Measurements from ENCODE around the gene CCDC71. TPM values are rescaled to one million over a fixed set of nuclear protein-coding genes. Genes with fewer than 3 reads are reported as not detected.

Gene CCDC71
- polyA plus RNA-seq, 3 donors = 1.0 to 11.2 (median 1.2) TPM

- Mint-ChIP-seq H3K4me1 (peaks cover 31% of the 10 kb centered on the region), H3K36me3 (peaks cover 15 to 34% of the 10 kb centered on the region in 2 donors), H3K27me3 (ENCODE audit: low read depth in 3 of 3) (peaks cover 0 to 9% (median under 1%) of the 10 kb centered on the region in 3 donors), H3K4me3 (peak overlapping the region; percentile 78 to 86), H3K27ac (peak overlapping the region in 5 of 7 donors; percentile 88 to 96 (median 91)), H3K9me3 (peaks cover 0 to 17% (median 7%) of the 10 kb centered on the region in 7 donors)
- H3K79me2 ChIP-seq (ENCODE audit: insufficient read depth, low read length) = peaks cover 33% of the 10 kb centered on the region
- no peak for TF ChIP-seq CTCF (IDR thresholded peaks at IDR 0.05)
- H3K27me3 ChIP-seq (ENCODE audit: control insufficient read depth in 2 of 2, insufficient read depth in 2 of 2, low read length in 2 of 2) = no peaks in the 10 kb centered on the region
- peak overlapping the region; percentile 99 for H2AFZ ChIP-seq (ENCODE audit: insufficient read depth, low read depth, low read length, poor library complexity, severe bottlenecking)
- peak overlapping the region; percentile 80 for H3K4me2 ChIP-seq (replicated peaks; ENCODE audit: extremely low read depth, low read length, poor library complexity, severe bottlenecking)
- 100% methylated on average over 2 of the region's 6 CpGs for WGBS (ENCODE audit: insufficient coverage)
- H3K4me3 ChIP-seq (replicated peaks in 1 of 3; ENCODE audit: low read depth in 2 of 3, low read length in 3 of 3) = peak overlapping the region in 1 of 3 experiments; percentile 84
- peaks cover 26% of the 10 kb centered on the region for H4K20me1 ChIP-seq (ENCODE audit: insufficient read depth, low read length)
- H3K4me1 ChIP-seq (ENCODE audit: control insufficient read depth in 1 of 2, insufficient read depth in 2 of 2, low read length in 2 of 2) = peaks cover 32 to 54% of the 10 kb centered on the region in 2 donors
- no peak for DNase-seq
- H3K27ac ChIP-seq (ENCODE audit: low read depth in 1 of 2, low read length in 2 of 2) = peak overlapping the region in 1 of 2 donors; percentile 80
- peaks cover 13 to 23% of the 10 kb centered on the region in 2 donors for H3K36me3 ChIP-seq (replicated peaks in 1 of 2; ENCODE audit: control insufficient read depth in 1 of 2, insufficient read depth in 2 of 2, low read length in 2 of 2)
- intact Hi-C loops (cut with micrococcal nuclease) = no loop called here
- H3K9me3 ChIP-seq (replicated peaks in 1 of 2; ENCODE audit: control insufficient read depth in 1 of 2, insufficient read depth in 1 of 2, low read length in 2 of 2) = peaks cover 0 to 7% of the 10 kb centered on the region in 2 donors
- peak overlapping the region; percentile 72 for H3K9ac ChIP-seq (ENCODE audit: insufficient read depth, low read length, poor library complexity, severe bottlenecking)
Measured at GRCh38 chr3:49166752-49167556, 823 bp upstream of the CCDC71 start.

GRCh38 chr3:49164983-49165720 is 979 bp downstream of the CCDC71 start:
- Histone ChIP-seq H3K4me1 (ENCODE audit: control insufficient read depth in 1 of 2, insufficient read depth in 2 of 2, low read length in 2 of 2) (peaks cover 26 to 49% of the 10 kb centered on the region in 2 donors), H3K27me3 (ENCODE audit: control insufficient read depth in 2 of 2, insufficient read depth in 2 of 2, low read length in 2 of 2) (no peaks in the 10 kb centered on the region), H3K9ac (ENCODE audit: insufficient read depth, low read length, poor library complexity, severe bottlenecking) (peak overlapping the region; percentile 72), H3K36me3 (replicated peaks in 1 of 2; ENCODE audit: control insufficient read depth in 1 of 2, insufficient read depth in 2 of 2, low read length in 2 of 2) (peaks cover 13 to 30% of the 10 kb centered on the region in 2 donors), H3K9me3 (replicated peaks in 1 of 2; ENCODE audit: control insufficient read depth in 1 of 2, insufficient read depth in 1 of 2, low read length in 2 of 2) (peaks cover 0 to 7% of the 10 kb centered on the region in 2 donors), H3K27ac (ENCODE audit: low read depth in 1 of 2, low read length in 2 of 2) (peak overlapping the region; percentile 63 to 80), H2AFZ (ENCODE audit: insufficient read depth, low read depth, low read length, poor library complexity, severe bottlenecking) (peak overlapping the region; percentile 99), H3K79me2 (ENCODE audit: insufficient read depth, low read length) (peaks cover 40% of the 10 kb centered on the region), H3K4me2 (replicated peaks; ENCODE audit: extremely low read depth, low read length, poor library complexity, severe bottlenecking) (peak overlapping the region; percentile 80), H3K4me3 (replicated peaks in 1 of 3; ENCODE audit: low read depth in 2 of 3, low read length in 3 of 3) (peak overlapping the region; percentile 66 to 88 (median 84)), H4K20me1 (ENCODE audit: insufficient read depth, low read length) (peaks cover 35% of the 10 kb centered on the region)
- Mint-ChIP-seq H3K9me3 (peaks cover 0 to 14% (median 7%) of the 10 kb centered on the region in 7 donors), H3K36me3 (peaks cover 22 to 45% of the 10 kb centered on the region in 2 donors), H3K27me3 (ENCODE audit: low read depth in 3 of 3) (peaks cover 0 to 9% (median 2%) of the 10 kb centered on the region in 3 donors), H3K4me1 (peaks cover 30% of the 10 kb centered on the region), H3K27ac (peak overlapping the region; percentile 83 to 94 (median 89)), H3K4me3 (peak overlapping the region; percentile 85 to 91)
- intact Hi-C loops (cut with micrococcal nuclease) = no loop called here
- 57% methylated on average over 5 of the region's 6 CpGs for WGBS (ENCODE audit: insufficient coverage)
- TF ChIP-seq CTCF (IDR thresholded peaks at IDR 0.05) = no peak
- no peak for DNase-seq

Measured in CD14-positive monocyte (primary cell).